PC-3 (cell line): ENCODE data around the gene HTR4.

ENCODE experiments used
- CTCF ChIP-seq: fragments of 300-600 bp; sonication (generic); conservative IDR thresholded peaks from 2 replicates; pipeline ENCODE4 v1.5.1; 2017; ENCODE audit warnings: antibody characterized with exemption, low read depth, mild to moderate bottlenecking, low read length
- EZH2 ChIP-seq: fragments of 300-600 bp; sonication (generic); IDR thresholded peaks from one replicate; pipeline ENCODE4 v1.6.1; 2017; ENCODE audit warnings: antibody characterized with exemption, mild to moderate bottlenecking, low read length; ENCODE audit not compliant: unreplicated experiment

- TF ChIP-seq CTCF (no peak), EZH2 (no peak)
Measured at GRCh38 chr5:148540647-148541046, 113.7 kb downstream of the HTR4 start.
